IPS-18a (cell line): ENCODE data around the gene ASCC3.

Experiments
- H3K27ac ChIP-seq: one replicate; pipeline ENCODE4 v1.5.1; 2013; ENCODE audit warnings: low read length
- H3K27me3 ChIP-seq: one replicate; pipeline ENCODE4 v1.6.1; 2013; ENCODE audit warnings: mild to moderate bottlenecking, low read length; ENCODE audit not compliant: control insufficient read depth, insufficient read depth
- H3K36me3 ChIP-seq: one replicate; pipeline ENCODE4 v1.6.1; 2013; ENCODE audit warnings: low read depth, low read length; ENCODE audit not compliant: control insufficient read depth
- H3K4me1 ChIP-seq: one replicate; pipeline ENCODE4 v1.6.1; 2013; ENCODE audit warnings: low read depth, low read length; ENCODE audit not compliant: control insufficient read depth
- H3K4me3 ChIP-seq: one replicate; pipeline ENCODE4 v1.5.1; 2013; ENCODE audit warnings: low read length
- H3K9ac ChIP-seq: one replicate; pipeline ENCODE4 v1.6.1; 2013; ENCODE audit warnings: mild to moderate bottlenecking, low read length, moderate library complexity
- H3K9me3 ChIP-seq: one replicate; pipeline ENCODE4 v1.6.1; 2013; ENCODE audit warnings: low read depth, low read length; ENCODE audit not compliant: control insufficient read depth

The ASCC3 gene

DNA sequence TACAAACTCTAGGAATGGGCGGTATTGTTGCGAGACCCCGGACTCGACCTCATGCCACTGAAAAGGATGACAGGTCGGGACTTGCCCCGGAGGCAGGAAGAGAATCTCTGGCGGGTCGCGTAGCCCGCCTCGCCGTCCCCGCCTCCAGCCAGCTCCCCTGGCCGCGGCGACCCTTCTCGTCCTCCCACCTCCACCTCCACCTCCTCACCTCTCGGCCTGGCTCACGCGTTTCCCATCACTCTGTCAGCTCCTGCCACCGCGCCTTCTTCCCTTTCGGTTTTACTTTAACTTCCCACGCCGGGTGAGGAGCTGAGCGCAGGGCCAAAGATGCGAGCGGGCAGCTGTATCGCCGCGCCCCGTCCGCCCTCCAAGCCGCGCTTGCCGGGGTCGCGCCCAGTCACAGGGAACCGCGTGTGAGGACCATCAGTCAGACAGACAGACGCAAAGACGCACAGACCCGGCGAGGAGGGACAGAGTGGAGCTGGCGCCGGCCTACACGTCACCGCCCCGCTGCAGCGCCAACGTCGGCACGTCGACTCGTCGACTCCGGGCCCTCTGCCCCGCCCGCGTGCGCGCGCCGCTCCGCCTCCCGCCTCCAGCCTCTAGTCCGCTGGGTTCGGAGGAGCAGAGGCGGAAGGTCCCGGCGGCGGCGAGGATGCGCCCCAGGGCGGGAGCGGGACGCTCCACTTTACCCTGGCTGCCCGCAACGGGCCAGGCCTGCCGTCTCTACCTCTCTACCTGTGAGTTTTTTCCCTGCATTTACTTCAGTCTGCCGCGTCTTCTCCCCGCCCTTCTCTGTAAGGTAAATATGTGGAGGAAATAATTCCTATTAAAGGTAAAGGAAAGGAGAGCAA, at the start of gene ASCC3:
Gene ASCC3, minus strand, starts transcription at position 477 of the 854 bp plus-strand sequence. CDS start 13,332 bp downstream, outside the sequence.
- H3K4me1 ChIP-seq: peaks cover 51% of the 10 kb centered on the region
- peak within 1 kb of the TSS; percentile 48 for H3K27ac ChIP-seq
- no peaks in the 10 kb centered on the region for H3K36me3 ChIP-seq
- no peaks in the 10 kb centered on the region for H3K9me3 ChIP-seq
- no peaks in the 10 kb centered on the region for H3K27me3 ChIP-seq
- peak within 1 kb of the TSS; percentile 73 for H3K4me3 ChIP-seq
- peak within 1 kb of the TSS; percentile 79 for H3K9ac ChIP-seq

DNA sequence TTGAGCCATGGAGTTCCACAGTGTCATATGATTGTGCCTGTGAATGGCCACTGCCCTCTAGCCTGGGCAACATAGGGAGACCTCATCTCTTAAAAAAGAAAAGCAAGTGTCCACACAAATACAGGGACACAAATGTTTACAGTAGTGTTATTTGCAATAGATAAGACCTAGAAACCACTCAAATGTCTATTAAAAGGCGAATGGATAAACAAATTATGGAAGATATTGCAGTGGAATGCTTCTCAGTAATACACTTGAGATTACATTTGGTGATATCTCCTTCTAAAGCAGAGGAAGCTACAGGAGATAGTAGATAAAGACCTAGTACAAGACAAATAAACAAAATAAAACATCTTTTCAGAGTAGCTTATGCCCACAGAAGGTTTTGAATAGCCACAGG, 44.6 kb upstream of the ASCC3 start:
- Histone ChIP-seq H3K36me3 (no peaks in the 10 kb centered on the region), H3K27ac (no peak overlapping the region), H3K27me3 (no peaks in the 10 kb centered on the region), H3K9ac (no peak overlapping the region), H3K4me1 (no peaks in the 10 kb centered on the region), H3K9me3 (no peaks in the 10 kb centered on the region), H3K4me3 (no peak overlapping the region)

- Histone ChIP-seq H3K27ac (no peak overlapping the region), H3K36me3 (no peaks in the 10 kb centered on the region), H3K27me3 (no peaks in the 10 kb centered on the region), H3K4me1 (no peaks in the 10 kb centered on the region), H3K9me3 (no peaks in the 10 kb centered on the region), H3K4me3 (no peak overlapping the region), H3K9ac (no peak overlapping the region)
Observed at GRCh38 chr6:100924534-100925227, 43.6 kb upstream of the ASCC3 start.

DNA sequence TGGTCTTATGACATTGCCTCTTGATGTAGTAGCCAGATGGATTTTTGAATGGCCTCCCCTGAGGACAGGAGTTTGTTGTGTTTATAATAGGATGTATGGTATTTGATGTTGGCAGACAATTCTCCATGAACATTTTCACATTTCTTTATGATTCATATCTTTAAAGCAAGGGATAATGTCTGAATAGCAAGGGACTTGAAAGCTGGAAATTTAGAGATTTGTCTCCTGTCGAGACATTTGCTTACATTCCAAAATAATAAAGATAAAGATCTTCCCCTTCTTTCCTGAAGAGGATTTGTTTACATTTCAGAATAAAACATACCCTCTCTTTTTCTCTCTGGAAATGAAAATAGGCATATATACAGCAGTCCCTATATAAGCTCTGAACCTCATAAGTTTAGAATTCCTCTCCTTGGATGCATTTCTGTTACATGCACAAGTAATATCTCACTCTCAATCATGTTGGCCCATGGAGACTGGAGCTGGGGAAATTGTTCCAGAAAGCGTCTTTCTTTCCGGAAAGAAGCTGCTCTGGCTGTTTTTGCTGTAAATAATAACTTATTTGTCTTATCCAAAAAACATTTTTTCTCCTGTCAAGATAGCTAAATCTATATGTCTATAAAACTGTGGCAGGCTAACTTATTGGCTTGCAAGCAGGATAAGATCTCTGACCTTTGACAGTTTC, 42.5 kb upstream of the ASCC3 start:
- no peak overlapping the region for H3K27ac ChIP-seq
- no peaks in the 10 kb centered on the region for H3K9me3 ChIP-seq
- H3K27me3 ChIP-seq: no peaks in the 10 kb centered on the region
- no peak overlapping the region for H3K4me3 ChIP-seq
- no peaks in the 10 kb centered on the region for H3K36me3 ChIP-seq
- no peaks in the 10 kb centered on the region for H3K4me1 ChIP-seq
- no peak overlapping the region for H3K9ac ChIP-seq

GRCh38 chr6:100920028-100920605, 39.0 kb upstream of the ASCC3 start:
- Histone ChIP-seq H3K9me3 (no peaks in the 10 kb centered on the region), H3K4me1 (no peaks in the 10 kb centered on the region), H3K27ac (no peak overlapping the region), H3K27me3 (no peaks in the 10 kb centered on the region), H3K9ac (no peak overlapping the region), H3K36me3 (no peaks in the 10 kb centered on the region), H3K4me3 (no peak overlapping the region)

DNA sequence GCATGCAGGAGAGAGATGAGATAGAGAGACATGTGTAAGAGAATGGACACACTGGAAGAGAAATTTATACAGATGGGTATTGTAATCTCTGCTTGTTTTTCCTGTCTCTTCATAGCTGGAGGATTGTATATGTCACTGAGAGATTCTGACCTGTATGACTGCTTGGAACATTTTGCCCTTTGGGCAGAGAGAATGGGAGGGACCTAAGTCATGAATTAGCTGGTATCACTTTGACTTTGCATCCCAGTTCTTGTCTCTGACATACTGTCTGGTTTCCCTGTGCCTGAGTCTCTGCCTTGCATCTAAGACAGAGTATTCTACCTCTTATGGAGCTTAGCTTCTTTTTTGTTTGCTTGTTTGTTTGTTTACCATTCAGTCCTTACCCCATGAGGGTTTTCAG, 37.0 kb upstream of the ASCC3 start:
- H3K27me3 ChIP-seq: no peaks in the 10 kb centered on the region
- no peak overlapping the region for H3K27ac ChIP-seq
- H3K4me1 ChIP-seq: no peaks in the 10 kb centered on the region
- no peak overlapping the region for H3K9ac ChIP-seq
- H3K36me3 ChIP-seq: no peaks in the 10 kb centered on the region
- no peak overlapping the region for H3K4me3 ChIP-seq
- no peaks in the 10 kb centered on the region for H3K9me3 ChIP-seq

DNA sequence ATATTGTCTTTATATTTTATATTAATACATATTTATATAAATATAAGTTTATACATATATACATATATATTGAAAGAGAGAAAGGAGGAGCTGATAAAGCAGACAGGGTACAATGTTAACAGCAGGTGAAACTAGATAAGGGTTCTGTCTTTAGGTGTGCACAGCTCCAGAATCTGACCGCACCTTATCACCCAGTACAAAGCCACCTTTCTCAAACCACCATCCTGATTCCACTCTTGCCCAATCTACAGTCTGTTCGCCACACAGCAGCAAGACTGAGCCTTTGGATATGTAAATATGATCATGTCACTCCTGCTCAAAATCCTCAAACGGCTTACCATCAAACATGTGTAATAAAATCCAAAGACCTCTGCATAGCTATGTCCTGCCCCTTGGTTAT, 34.7 kb upstream of the ASCC3 start:
- H3K4me3 ChIP-seq: no peak overlapping the region
- no peaks in the 10 kb centered on the region for H3K36me3 ChIP-seq
- no peaks in the 10 kb centered on the region for H3K9me3 ChIP-seq
- H3K4me1 ChIP-seq: no peaks in the 10 kb centered on the region
- no peaks in the 10 kb centered on the region for H3K27me3 ChIP-seq
- H3K9ac ChIP-seq: no peak overlapping the region
- H3K27ac ChIP-seq: no peak overlapping the region

DNA sequence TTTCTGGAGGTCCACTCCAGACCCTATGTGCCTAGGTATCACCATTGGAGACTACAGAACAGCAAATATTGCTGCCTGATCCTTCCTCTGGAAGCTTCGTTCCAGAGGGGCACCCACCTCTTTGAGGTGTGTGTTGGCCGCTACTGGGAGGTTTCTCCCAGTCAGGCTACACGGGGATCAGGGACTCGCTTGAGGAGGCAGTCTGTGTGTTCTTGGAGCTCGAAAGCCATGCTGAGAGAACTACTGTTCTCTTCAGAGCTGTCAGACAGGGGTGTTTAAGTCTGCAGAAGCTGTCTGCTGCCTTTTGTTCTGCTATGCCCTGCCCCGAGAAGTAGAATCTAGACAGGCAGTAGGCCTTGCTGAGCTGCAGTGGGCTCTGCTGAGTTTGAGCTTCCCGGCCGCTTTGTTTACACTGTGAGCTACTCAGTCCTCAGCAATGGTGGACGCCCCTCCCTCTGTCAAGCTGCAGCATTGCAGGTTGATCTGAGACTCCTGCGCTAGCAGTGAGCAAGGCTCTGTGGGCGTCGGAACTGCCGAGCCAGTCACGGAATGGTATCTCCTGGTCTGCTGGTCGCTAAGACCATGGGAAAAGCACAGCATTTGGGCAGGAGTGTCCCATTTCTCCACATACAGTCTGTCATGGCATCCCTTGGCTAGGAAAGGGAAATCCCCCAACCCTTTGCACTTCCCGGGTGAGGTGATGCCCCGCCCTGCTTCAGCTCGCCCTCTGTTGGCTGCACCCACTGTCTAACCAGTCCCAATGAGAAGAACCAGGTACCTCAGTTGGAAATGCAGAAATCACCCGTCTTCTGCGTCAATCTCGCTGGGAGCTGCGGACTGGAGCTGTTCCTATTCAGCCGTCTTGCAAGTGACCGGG, 32.5 kb upstream of the ASCC3 start:
- Histone ChIP-seq H3K36me3 (no peaks in the 10 kb centered on the region), H3K4me1 (no peaks in the 10 kb centered on the region), H3K27ac (no peak overlapping the region), H3K9ac (no peak overlapping the region), H3K4me3 (peak overlapping the region; percentile 53), H3K9me3 (no peaks in the 10 kb centered on the region), H3K27me3 (no peaks in the 10 kb centered on the region)

- Histone ChIP-seq H3K4me1 (no peaks in the 10 kb centered on the region), H3K9me3 (no peaks in the 10 kb centered on the region), H3K27ac (no peak overlapping the region), H3K9ac (no peak overlapping the region), H3K36me3 (no peaks in the 10 kb centered on the region), H3K4me3 (no peak overlapping the region), H3K27me3 (no peaks in the 10 kb centered on the region)
Observed at GRCh38 chr6:100906325-100906724, 25.2 kb upstream of the ASCC3 start.

DNA sequence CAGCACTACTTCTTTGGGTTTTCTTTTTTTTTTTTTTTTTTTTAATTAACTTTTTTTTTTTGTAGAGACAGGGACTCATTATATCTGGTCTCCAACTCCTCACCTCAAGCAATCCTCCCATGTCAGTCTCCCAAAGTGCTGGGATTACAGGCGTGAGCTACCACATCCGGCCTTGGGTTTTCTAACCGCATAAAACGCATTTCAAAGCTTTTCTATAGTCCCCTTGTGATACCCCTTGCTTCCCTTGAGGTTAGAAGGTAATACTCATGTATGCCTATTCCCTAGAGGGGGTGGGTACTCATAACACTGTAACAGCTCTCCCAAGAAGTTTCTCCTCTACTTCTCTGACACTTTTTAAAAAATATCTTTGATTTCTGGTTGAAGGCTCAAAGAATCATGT, 23.9 kb upstream of the ASCC3 start:
- Histone ChIP-seq H3K36me3 (no peaks in the 10 kb centered on the region), H3K9me3 (no peaks in the 10 kb centered on the region), H3K27ac (no peak overlapping the region), H3K4me1 (no peaks in the 10 kb centered on the region), H3K27me3 (no peaks in the 10 kb centered on the region), H3K4me3 (no peak overlapping the region), H3K9ac (no peak overlapping the region)
